GM10248 (cell line): ENCODE data around the gene IPP.
"Not testable (repeated sequence)": the region's sequence is repeated elsewhere in the genome, so short reads cannot be mapped to it uniquely, and the experiment has no call there.

ENCODE experiments used
- CTCF ChIA-PET: fragments of 300-600 bp; sonication (Branson Sonifier 250); formaldehyde crosslinking; extraction: SDS; loops from one replicate; lab custom pipeline; 2021; ENCODE audit warnings: antibody characterized with exemption; lab: Yijun Ruan, JAX
- POLR2A ChIA-PET: fragments of 350-650 bp; sonication (Branson Sonifier 250); formaldehyde crosslinking; extraction: SDS; loops from one replicate; lab custom pipeline; 2020; ENCODE audit warnings: antibody characterized with exemption; lab: Yijun Ruan, JAX
- DNase-seq: peaks from one replicate; pipeline ENCODE4 v3.0.0; 2012; ENCODE audit errors: extremely low spot score
- CTCF ChIP-seq: IDR thresholded peaks from 2 replicates; pipeline ENCODE4 v1.5.1; 2012; ENCODE audit warnings: mild to moderate bottlenecking, low read depth; ENCODE audit errors: extremely low read depth, missing control alignments, control extremely low read depth

The IPP gene

GRCh38 chr1:45746922-45747321, 3.5 kb downstream of the IPP start:
- DNase-seq, result no peak
- TF ChIP-seq CTCF, result no peak
- ChIA-PET POLR2A (interaction anchor here (0.7 kb wide), 1 partner anchor 227 kb away, joined by 3 read pairs; no protein-coding TSS in a partner anchor), CTCF (interaction anchor here (1.4 to 2.1 kb wide), 3 partner anchors 9 to 52 kb away, joined by 3 to 8 read pairs (median 4); no protein-coding TSS in a partner anchor)

- DNase-seq, POLR2A ChIA-PET, CTCF ChIA-PET: not testable (repeated sequence)
These were observed 10.8 kb downstream of the IPP start for GRCh38 chr1:45739641-45740156.

- ChIA-PET POLR2A (no interaction called here), CTCF (interaction anchor here (2.7 kb wide), 1 partner anchor 8 kb away, joined by 8 read pairs; no protein-coding TSS in a partner anchor)
- no peak for DNase-seq
These were observed 11.3 kb downstream of the IPP start for GRCh38 chr1:45739137-45739536.

GRCh38 chr1:45730780-45731319, 19.6 kb downstream of the IPP start:
- TF ChIP-seq CTCF, result no peak
- POLR2A ChIA-PET, result no interaction called here
- CTCF ChIA-PET, result interaction anchor here (1.9 kb wide), 1 partner anchor 493 kb away, joined by 4 read pairs; no protein-coding TSS in a partner anchor
- DNase-seq, result no peak

More at GRCh38 chr1:45739137-45739536, 11.3 kb downstream of the IPP start:
- TF ChIP-seq CTCF, result no peak

GRCh38 chr1:45730075-45730779, 20.2 kb downstream of the IPP start:
- no peak for DNase-seq

GRCh38 chr1:45726007-45726406, 24.4 kb downstream of the IPP start:
- CTCF ChIA-PET, POLR2A ChIA-PET, DNase-seq: not testable (repeated sequence)

More at GRCh38 chr1:45730075-45730779, 20.2 kb downstream of the IPP start:
- POLR2A ChIA-PET, result no interaction called here
- CTCF ChIA-PET, result no interaction called here
- no peak for TF ChIP-seq CTCF

- TF ChIP-seq CTCF, result no peak
- ChIA-PET POLR2A (no interaction called here), CTCF (interaction anchor here (1.6 kb wide), 1 partner anchor 9 kb away, joined by 3 read pairs; no protein-coding TSS in a partner anchor)
- DNase-seq, result no peak
These were observed 27.1 kb downstream of the IPP start for GRCh38 chr1:45723248-45723930.
